T-helper 22 cell (primary cell): ENCODE data around the gene KANSL1.
"Not testable (repeated sequence)": the region's sequence is repeated elsewhere in the genome, so short reads cannot be mapped to it uniquely, and the experiment has no call there.

Experiments
- DNase-seq: peaks from one replicate; pipeline ENCODE4 v3.0.0-alpha.2; 2020; ENCODE audit warnings: low read depth

The KANSL1 gene

GRCh38 chr17:46035112-46035818 is 158.0 kb downstream of the KANSL1 start:
- DNase-seq, result no peak

- no peak for DNase-seq
Observed at GRCh38 chr17:46033392-46033791, 159.8 kb downstream of the KANSL1 start.

- no peak for DNase-seq
Observed at GRCh38 chr17:46032909-46033308, 160.3 kb downstream of the KANSL1 start.

- DNase-seq, result no peak
Observed at GRCh38 chr17:46031920-46032319, 161.3 kb downstream of the KANSL1 start.

GRCh38 chr17:46031440-46031839 is 161.8 kb downstream of the KANSL1 start:
- DNase-seq, result no peak

- no peak for DNase-seq
Observed at GRCh38 chr17:46030752-46031151, 162.5 kb downstream of the KANSL1 start.

- no peak for DNase-seq
Observed at GRCh38 chr17:46029627-46030026, 163.6 kb downstream of the KANSL1 start.

GRCh38 chr17:46028981-46029565 is 164.2 kb downstream of the KANSL1 start:
- DNase-seq, result no peak

GRCh38 chr17:46028374-46028773 is 164.9 kb downstream of the KANSL1 start:
- DNase-seq, result no peak

- DNase-seq, result no peak
Observed at GRCh38 chr17:46027976-46028325, 165.3 kb downstream of the KANSL1 start.

- no peak for DNase-seq
Observed at GRCh38 chr17:46027048-46027975, 165.9 kb downstream of the KANSL1 start.

GRCh38 chr17:46026166-46027047 is 166.8 kb downstream of the KANSL1 start:
- no peak for DNase-seq

- no peak for DNase-seq
Observed at GRCh38 chr17:46025510-46026165, 167.6 kb downstream of the KANSL1 start.

- no peak for DNase-seq
Observed at GRCh38 chr17:46025060-46025459, 168.2 kb downstream of the KANSL1 start.

- DNase-seq, result no peak
Observed at GRCh38 chr17:46024590-46024989, 168.6 kb downstream of the KANSL1 start.

- no peak for DNase-seq
Observed at GRCh38 chr17:46023783-46024388, 169.3 kb downstream of the KANSL1 start.

GRCh38 chr17:46023366-46023765 is 169.9 kb downstream of the KANSL1 start:
- not testable (repeated sequence) for DNase-seq

GRCh38 chr17:46020998-46021397 is 172.2 kb downstream of the KANSL1 start:
- DNase-seq, result no peak

- peak; percentile 30 for DNase-seq
Observed at GRCh38 chr17:46020023-46020761, 173.0 kb downstream of the KANSL1 start.

- DNase-seq, result not testable (repeated sequence)
Observed at GRCh38 chr17:46019408-46019925, 173.8 kb downstream of the KANSL1 start.
